Nephron (organoid): ENCODE results near the gene SBF2.
"Not testable (repeated sequence)": the region's sequence is repeated elsewhere in the genome, so short reads cannot be mapped to it uniquely, and the experiment has no call there.

Source experiments
- H3K27ac Mint-ChIP-seq, 3 experiments: 2 replicates each; pipeline ENCODE4 v1.8.0; 2020; ENCODE audit warnings: mixed read lengths in 3 of 3, mild to moderate bottlenecking in 2 of 3, moderate library complexity in 1 of 3
- H3K27me3 Mint-ChIP-seq: 2 replicates; pipeline ENCODE4 v1.8.0; 2021; ENCODE audit warnings: low read depth, mild to moderate bottlenecking, moderate library complexity, mixed read lengths
- H3K36me3 Mint-ChIP-seq: 2 replicates; pipeline ENCODE4 v1.8.0; 2020; ENCODE audit warnings: low read depth, mixed read lengths
- H3K4me1 Mint-ChIP-seq: 2 replicates; pipeline ENCODE4 v1.8.0; 2020; ENCODE audit warnings: mixed read lengths
- H3K4me3 Mint-ChIP-seq, 3 experiments: 2 replicates each; pipeline ENCODE4 v1.8.0; 2020; ENCODE audit warnings: mild to moderate bottlenecking in 3 of 3, mixed read lengths in 3 of 3, moderate library complexity in 2 of 3
- H3K9me3 Mint-ChIP-seq: 2 replicates; pipeline ENCODE4 v1.8.0; 2020; ENCODE audit warnings: mixed read lengths
- CTCF ChIP-seq, 3 experiments: fragments of 200-600 bp; sonication (generic); IDR thresholded peaks; one replicate each; pipeline ENCODE4 v1.5.0; 2021; ENCODE audit warnings: antibody characterized with exemption in 3 of 3; ENCODE audit not compliant: unreplicated experiment in 3 of 3

Gene SBF2

GRCh38 chr11:10232756-10233155, 61.3 kb downstream of the SBF2 start:
- peaks cover 59% of the 10 kb centered on the region for H3K9me3 Mint-ChIP-seq
- H3K4me3 Mint-ChIP-seq, result no peak overlapping the region
- no peak for TF ChIP-seq CTCF (IDR thresholded peaks at IDR 0.05; ENCODE audit: unreplicated experiment in 3 of 3)
- H3K27ac Mint-ChIP-seq, result no peak overlapping the region
- H3K36me3 Mint-ChIP-seq, result peaks cover 72% of the 10 kb centered on the region
- no peaks in the 10 kb centered on the region for H3K27me3 Mint-ChIP-seq
- no peaks in the 10 kb centered on the region for H3K4me1 Mint-ChIP-seq

- not testable (repeated sequence) for H3K27ac Mint-ChIP-seq, H3K4me3 Mint-ChIP-seq, H3K4me1 Mint-ChIP-seq, H3K27me3 Mint-ChIP-seq
- peaks cover 59% of the 10 kb centered on the region for H3K9me3 Mint-ChIP-seq
- peaks cover 64% of the 10 kb centered on the region for H3K36me3 Mint-ChIP-seq
Measured at GRCh38 chr11:10231803-10232202, 62.2 kb downstream of the SBF2 start.

GRCh38 chr11:10225553-10225952, 68.5 kb downstream of the SBF2 start:
- no peak overlapping the region for H3K27ac Mint-ChIP-seq
- no peak for TF ChIP-seq CTCF (IDR thresholded peaks at IDR 0.05; ENCODE audit: unreplicated experiment in 3 of 3)
- H3K9me3 Mint-ChIP-seq, result peaks cover 42% of the 10 kb centered on the region
- no peaks in the 10 kb centered on the region for H3K4me1 Mint-ChIP-seq
- H3K27me3 Mint-ChIP-seq, result no peaks in the 10 kb centered on the region
- peaks cover 21% of the 10 kb centered on the region for H3K36me3 Mint-ChIP-seq
- no peak overlapping the region for H3K4me3 Mint-ChIP-seq

- Mint-ChIP-seq H3K36me3 (peaks cover 34% of the 10 kb centered on the region), H3K27ac (no peak overlapping the region), H3K4me1 (no peaks in the 10 kb centered on the region), H3K4me3 (no peak overlapping the region), H3K9me3 (peaks cover 43% of the 10 kb centered on the region), H3K27me3 (no peaks in the 10 kb centered on the region)
- no peak for TF ChIP-seq CTCF (IDR thresholded peaks at IDR 0.05; ENCODE audit: unreplicated experiment in 3 of 3)
Measured at GRCh38 chr11:10222399-10222798, 71.6 kb downstream of the SBF2 start.

- Mint-ChIP-seq H3K27ac (no peak overlapping the region), H3K9me3 (peaks cover 43% of the 10 kb centered on the region), H3K27me3 (no peaks in the 10 kb centered on the region), H3K36me3 (peaks cover 34% of the 10 kb centered on the region), H3K4me1 (no peaks in the 10 kb centered on the region), H3K4me3 (no peak overlapping the region)
- TF ChIP-seq CTCF (IDR thresholded peaks at IDR 0.05; ENCODE audit: unreplicated experiment in 3 of 3), result no peak
Measured at GRCh38 chr11:10221342-10221741, 72.7 kb downstream of the SBF2 start.

- H3K4me1 Mint-ChIP-seq, result no peaks in the 10 kb centered on the region
Measured at GRCh38 chr11:10211470-10211869, 82.5 kb downstream of the SBF2 start.

More at GRCh38 chr11:10211470-10211869, 82.5 kb downstream of the SBF2 start:
- no peaks in the 10 kb centered on the region for H3K27me3 Mint-ChIP-seq
- H3K27ac Mint-ChIP-seq, result no peak overlapping the region
- peaks cover 5% of the 10 kb centered on the region for H3K9me3 Mint-ChIP-seq
- H3K36me3 Mint-ChIP-seq, result peaks cover 22% of the 10 kb centered on the region
- H3K4me3 Mint-ChIP-seq, result no peak overlapping the region
- no peak for TF ChIP-seq CTCF (IDR thresholded peaks at IDR 0.05; ENCODE audit: unreplicated experiment in 3 of 3)
